SK-N-SH treated with all-trans-retinoic acid at 6 μM for 48 hours (cell line): ENCODE measurements around the gene DENND1A.
A peak's percentile ranks its signal among the peaks of the same experiment; 100 is the strongest.

Experiments
- ATAC-seq: fragments of 200-7000 bp; cut with Tn5 transposase; 3 replicates; pipeline ENCODE4 v1.9.1; 2020; ENCODE audit warnings: mild to moderate bottlenecking, moderate library complexity
- ARNTL ChIP-seq: fragments of 450-650 bp; formaldehyde crosslinking; IDR thresholded peaks from 2 replicates; pipeline ENCODE4 v1.5.0; 2020; ENCODE audit warnings: low read depth, mild to moderate bottlenecking, moderate library complexity, borderline replicate concordance
- CREB5 ChIP-seq: fragments of 250-450 bp; sonication (Bioruptor Pico); IDR thresholded peaks from 2 replicates; pipeline ENCODE4 v1.5.1; 2020; ENCODE audit warnings: low read depth, mild to moderate bottlenecking, moderate library complexity
- CSDC2 ChIP-seq: fragments of 250-450 bp; sonication (Bioruptor Pico); IDR thresholded peaks from 2 replicates; pipeline ENCODE4 v1.5.0; 2020; ENCODE audit warnings: mild to moderate bottlenecking, moderate library complexity
- CSRNP3 ChIP-seq: fragments of 250-450 bp; sonication (Bioruptor Pico); IDR thresholded peaks from 2 replicates; pipeline ENCODE4 v1.5.1; 2021; ENCODE audit warnings: mild to moderate bottlenecking, moderate library complexity
- ESRRG ChIP-seq: fragments of 250-450 bp; sonication (Bioruptor Pico); IDR thresholded peaks from 2 replicates; pipeline ENCODE4 v1.6.1; 2021; ENCODE audit warnings: mild to moderate bottlenecking
- GLIS3 ChIP-seq: fragments of 250-450 bp; sonication (Bioruptor Pico); IDR thresholded peaks from 2 replicates; pipeline ENCODE4 v1.5.0; 2020; ENCODE audit warnings: mild to moderate bottlenecking, moderate library complexity
- PATZ1 ChIP-seq: fragments of 250-450 bp; sonication (Bioruptor Pico); IDR thresholded peaks from 2 replicates; pipeline ENCODE4 v1.8.0; 2020; ENCODE audit warnings: mild to moderate bottlenecking, moderate library complexity, borderline replicate concordance
- PPARA ChIP-seq: fragments of 250-450 bp; sonication (Bioruptor Pico); IDR thresholded peaks from 2 replicates; pipeline ENCODE4 v1.5.0; 2020; ENCODE audit warnings: mild to moderate bottlenecking, borderline replicate concordance
- RARB ChIP-seq: fragments of 250-450 bp; sonication (Bioruptor Pico); IDR thresholded peaks from 2 replicates; pipeline ENCODE4 v1.8.0; 2021; ENCODE audit warnings: mild to moderate bottlenecking, moderate library complexity
- SNAI2 ChIP-seq: fragments of 250-450 bp; sonication (Bioruptor Pico); IDR thresholded peaks from 2 replicates; pipeline ENCODE4 v1.5.0; 2020; ENCODE audit warnings: mild to moderate bottlenecking, moderate library complexity
- TCF4 ChIP-seq: fragments of 250-450 bp; sonication (Bioruptor Pico); IDR thresholded peaks from 2 replicates; pipeline ENCODE4 v1.8.0; 2021; ENCODE audit warnings: mild to moderate bottlenecking, moderate library complexity, borderline replicate concordance
- TOX ChIP-seq: fragments of 250-450 bp; sonication (Bioruptor Pico); IDR thresholded peaks from 2 replicates; pipeline ENCODE4 v1.8.0; 2021; ENCODE audit warnings: mild to moderate bottlenecking, moderate library complexity, borderline replicate concordance
- TSHZ2 ChIP-seq: fragments of 250-450 bp; sonication (Bioruptor Pico); IDR thresholded peaks from 2 replicates; pipeline ENCODE4 v1.5.0; 2020; ENCODE audit warnings: mild to moderate bottlenecking, moderate library complexity
- ZC3H10 ChIP-seq: fragments of 250-450 bp; sonication (Bioruptor Pico); IDR thresholded peaks from 2 replicates; pipeline ENCODE4 v1.5.1; 2021; ENCODE audit warnings: mild to moderate bottlenecking, moderate library complexity
- ZFP3 ChIP-seq: fragments of 250-450 bp; sonication (Bioruptor Pico); IDR thresholded peaks from 2 replicates; pipeline ENCODE4 v1.5.0; 2020; ENCODE audit warnings: mild to moderate bottlenecking, moderate library complexity
- ZFP30 ChIP-seq: fragments of 450-650 bp; formaldehyde crosslinking; IDR thresholded peaks from 2 replicates; pipeline ENCODE4 v1.5.0; 2022; ENCODE audit warnings: mild to moderate bottlenecking, moderate library complexity
- ZNF565 ChIP-seq: fragments of 450-650 bp; formaldehyde crosslinking; conservative IDR thresholded peaks from 2 replicates; pipeline ENCODE4 v1.5.0; 2020; ENCODE audit warnings: low read depth, mild to moderate bottlenecking, moderate library complexity
- ZNF8 ChIP-seq: fragments of 450-650 bp; formaldehyde crosslinking; IDR thresholded peaks from 2 replicates; pipeline ENCODE4 v1.5.0; 2020; ENCODE audit warnings: mild to moderate bottlenecking, moderate library complexity

The DENND1A gene

GRCh38 chr9:123475407-123475806 lies 454.5 kb downstream of the DENND1A start:
- no peak for ATAC-seq
- no peak for TF ChIP-seq ZNF565 (CRISPR knock-in tag)
- TF ChIP-seq TOX (CRISPR knock-in tag), result no peak
- no peak for TF ChIP-seq GLIS3 (CRISPR knock-in tag)
- no peak for TF ChIP-seq TCF4 (CRISPR knock-in tag)
- no peak for TF ChIP-seq RARB (CRISPR knock-in tag)
- TF ChIP-seq PATZ1 (CRISPR knock-in tag), result no peak
- no peak for TF ChIP-seq ZFP30
- no peak for TF ChIP-seq CREB5

- ATAC-seq, result peak; percentile 71
- peak; percentile 70; the same call in 1 of the 2 replicates for TF ChIP-seq TCF4 (CRISPR knock-in tag)
- TF ChIP-seq ARNTL (CRISPR knock-in tag), result no peak
These were observed 456.9 kb downstream of the DENND1A start for GRCh38 chr9:123472862-123473614.

GRCh38 chr9:123471843-123472570 lies 457.9 kb downstream of the DENND1A start:
- no peak for ATAC-seq
- no peak for TF ChIP-seq ZNF8 (CRISPR knock-in tag)
- TF ChIP-seq PPARA (CRISPR knock-in tag), result no peak
- TF ChIP-seq ZFP3 (CRISPR knock-in tag), result no peak
- TF ChIP-seq ARNTL (CRISPR knock-in tag), result no peak
- TF ChIP-seq SNAI2, result no peak
- no peak for TF ChIP-seq CSRNP3 (CRISPR knock-in tag)
- no peak for TF ChIP-seq TCF4 (CRISPR knock-in tag)
- TF ChIP-seq TSHZ2, result no peak
- TF ChIP-seq CSDC2 (CRISPR knock-in tag), result no peak
- no peak for TF ChIP-seq PATZ1 (CRISPR knock-in tag)
- TF ChIP-seq ESRRG (CRISPR knock-in tag), result no peak
- TF ChIP-seq ZC3H10 (CRISPR knock-in tag), result no peak
